CD4-positive, alpha-beta T cell treated with Interleukin-10 for 1 hour (primary cell): ENCODE results near the gene KIAA0232.

Experiments
- DNase-seq: peaks from one replicate; pipeline ENCODE4 v3.0.0-alpha.2; 2020

The KIAA0232 gene

DNA sequence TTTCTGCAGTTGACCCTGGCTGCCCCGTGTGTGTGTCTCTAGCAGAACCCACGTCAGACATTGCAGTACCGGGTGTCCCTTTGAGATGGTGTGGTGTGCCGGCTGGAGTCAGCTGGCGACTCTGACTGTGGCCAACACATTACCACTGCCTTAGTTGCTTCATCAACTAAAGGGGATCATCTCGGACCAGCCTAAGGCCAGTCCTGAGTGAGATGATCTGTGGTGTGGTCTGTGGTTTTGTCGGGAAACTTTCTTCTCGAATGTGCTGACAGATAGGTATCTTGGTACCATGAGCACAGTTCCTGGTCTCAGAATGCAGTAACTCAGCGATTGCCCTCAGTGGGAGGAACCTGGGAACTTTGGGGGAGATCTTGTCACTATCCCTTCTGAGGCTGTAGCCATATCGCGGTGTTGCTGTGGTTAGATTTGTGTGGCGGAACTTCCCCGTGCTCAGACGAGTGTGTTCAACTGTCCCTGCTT, 142.9 kb downstream of the KIAA0232 start:
- DNase-seq: peak; percentile 36

DNA sequence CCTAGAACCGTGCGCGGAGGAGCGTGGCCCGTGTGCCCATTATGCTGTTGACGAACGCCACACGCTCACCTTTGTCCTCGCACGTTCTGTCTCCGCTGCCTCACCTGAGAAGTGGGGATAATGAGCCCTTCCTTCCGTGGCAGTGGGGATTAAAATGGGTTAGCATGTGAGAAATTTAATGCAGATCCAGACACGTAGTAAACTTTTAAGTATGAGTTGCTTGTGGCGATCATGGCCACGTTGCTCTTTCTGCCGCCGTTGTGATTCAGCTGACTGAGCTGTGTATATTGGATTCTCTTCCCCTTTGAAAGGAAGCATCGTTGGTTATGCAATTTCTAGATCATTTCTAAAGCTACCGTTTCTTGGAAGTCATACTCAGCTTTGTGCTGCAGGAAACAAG, 143.6 kb downstream of the KIAA0232 start:
- no peak for DNase-seq

DNA sequence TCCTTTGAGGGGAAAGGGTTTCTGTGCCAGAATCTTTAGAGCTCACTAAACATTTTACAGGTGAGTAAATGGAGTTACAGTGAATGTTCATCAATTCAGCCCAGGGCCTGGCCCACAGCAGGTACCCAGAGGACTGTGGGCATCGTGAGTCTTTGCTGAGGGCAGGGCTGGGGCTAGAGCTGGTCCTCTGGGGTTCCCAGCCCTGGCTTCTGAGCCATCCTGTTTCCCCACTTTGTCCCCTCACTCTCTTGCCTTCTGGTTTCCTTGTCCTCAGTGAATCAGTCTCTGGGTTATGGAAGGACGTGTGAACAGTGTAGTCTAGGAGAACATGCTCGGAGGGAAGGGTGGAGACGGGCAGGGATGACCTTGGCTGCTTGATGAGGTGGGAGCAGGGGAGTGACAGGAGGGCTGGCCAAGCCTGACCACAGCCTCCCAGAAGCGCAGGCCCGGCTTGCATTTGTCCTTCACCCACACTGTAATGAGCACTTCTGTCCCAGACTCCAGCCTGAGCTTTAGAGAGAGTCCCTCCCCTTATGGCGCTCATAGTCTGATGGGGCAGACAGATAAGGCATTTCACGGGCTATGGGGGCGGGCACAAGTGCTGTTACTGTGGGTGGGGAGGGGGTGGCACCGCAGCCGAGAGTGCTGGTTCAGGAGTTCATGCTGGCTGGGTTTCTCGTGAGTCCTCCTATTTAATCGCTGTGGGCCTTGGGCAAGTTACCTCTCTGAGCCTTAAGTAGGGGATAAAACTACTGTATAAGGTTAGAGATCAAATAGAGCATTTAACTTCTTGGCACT, 144.4 kb downstream of the KIAA0232 start:
- DNase-seq: peak; percentile 70

DNA sequence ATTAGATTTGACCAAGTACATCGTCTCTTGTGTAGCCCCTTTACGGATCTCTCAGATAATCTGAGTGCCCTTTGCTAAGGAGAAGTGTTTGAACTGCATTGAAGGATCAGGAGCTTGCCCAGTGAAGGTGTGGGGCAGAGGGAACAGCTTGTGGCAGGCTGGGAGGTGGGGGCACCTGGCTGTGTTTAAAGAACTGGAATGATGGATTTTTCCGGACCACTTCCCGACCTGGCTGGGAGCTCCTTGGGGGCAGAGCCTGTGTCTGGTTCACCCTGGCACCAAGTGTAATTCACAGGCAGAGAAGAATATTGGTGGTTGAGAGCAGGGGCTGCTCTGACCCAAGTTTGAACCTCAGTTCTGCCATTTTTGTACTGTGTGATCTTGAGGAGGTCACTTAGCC, 145.6 kb downstream of the KIAA0232 start:
- DNase-seq: no peak

DNA sequence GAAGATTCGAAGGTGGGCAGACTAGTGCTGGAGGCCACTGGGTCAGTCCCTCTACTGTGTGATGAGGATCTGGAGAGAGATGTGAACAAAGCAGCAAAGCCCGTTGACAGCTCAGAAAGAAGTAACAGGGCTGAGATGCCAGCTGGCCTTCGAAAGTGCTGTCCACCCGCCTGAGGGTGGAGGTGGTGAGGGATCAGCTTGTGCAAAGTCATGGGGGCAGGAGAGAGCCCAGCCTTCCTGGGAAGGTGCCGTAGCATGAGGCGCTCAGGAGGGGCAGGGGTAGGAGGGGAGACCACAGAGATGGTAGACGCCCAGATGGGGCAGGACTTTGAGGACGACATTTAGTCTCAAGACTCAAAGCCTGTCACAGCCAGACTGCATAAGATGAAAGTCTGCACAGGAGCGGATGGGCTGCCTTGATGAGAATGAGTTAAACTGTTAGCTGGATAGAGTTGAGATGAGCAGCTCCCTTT, 146.8 kb downstream of the KIAA0232 start:
- no peak for DNase-seq

DNA sequence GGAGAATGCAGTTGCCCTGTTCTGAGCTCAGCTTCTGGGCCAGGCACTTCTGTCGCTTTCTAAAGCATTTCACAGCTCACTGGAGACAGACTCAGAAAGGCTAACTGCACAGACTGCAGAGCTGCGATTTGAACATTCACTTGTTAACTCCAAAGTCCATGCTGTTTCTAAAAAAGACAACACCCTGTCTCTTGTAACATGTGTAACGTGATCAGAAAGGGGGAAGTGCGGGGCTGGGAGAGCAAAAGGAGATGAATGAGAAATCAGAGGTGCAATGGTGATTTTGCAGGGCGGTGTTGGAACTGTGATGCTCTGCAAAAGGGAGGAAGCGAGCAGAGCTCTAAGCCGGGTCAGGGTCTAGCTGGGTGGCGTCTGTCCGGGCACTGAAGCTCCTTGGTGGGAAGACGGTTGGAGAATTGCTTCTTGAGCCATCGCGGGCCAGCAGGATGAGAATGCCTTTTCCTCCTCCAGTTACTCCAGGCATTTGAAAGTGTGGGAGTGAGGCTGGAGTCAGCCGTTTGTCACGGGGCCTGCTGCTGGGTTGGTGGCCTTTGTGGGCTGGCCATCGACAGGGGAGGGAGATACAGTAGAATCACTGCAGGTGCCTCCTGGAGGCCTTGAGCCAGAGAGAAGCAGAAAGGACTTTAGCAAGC, 147.4 kb downstream of the KIAA0232 start:
- DNase-seq: no peak

DNA sequence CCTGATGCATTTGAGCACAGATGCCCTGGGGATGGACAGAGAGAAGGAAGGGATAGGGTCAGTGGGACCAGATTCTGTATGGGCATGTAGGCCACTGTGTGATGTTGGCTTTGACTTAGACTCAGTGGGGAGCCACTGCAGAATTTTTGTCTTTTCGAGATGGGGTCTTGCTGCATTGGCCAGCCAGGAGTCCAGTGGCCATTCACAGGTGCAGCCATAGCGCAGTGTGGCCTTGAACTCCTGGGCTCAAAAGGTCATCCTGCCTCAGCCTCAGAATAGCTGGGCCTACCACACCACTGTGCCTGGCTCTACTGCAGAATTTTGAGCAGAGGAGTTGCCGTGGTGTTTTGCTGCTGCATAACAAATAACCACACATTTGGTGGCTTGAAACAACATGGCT, 149.9 kb downstream of the KIAA0232 start:
- no peak for DNase-seq

DNA sequence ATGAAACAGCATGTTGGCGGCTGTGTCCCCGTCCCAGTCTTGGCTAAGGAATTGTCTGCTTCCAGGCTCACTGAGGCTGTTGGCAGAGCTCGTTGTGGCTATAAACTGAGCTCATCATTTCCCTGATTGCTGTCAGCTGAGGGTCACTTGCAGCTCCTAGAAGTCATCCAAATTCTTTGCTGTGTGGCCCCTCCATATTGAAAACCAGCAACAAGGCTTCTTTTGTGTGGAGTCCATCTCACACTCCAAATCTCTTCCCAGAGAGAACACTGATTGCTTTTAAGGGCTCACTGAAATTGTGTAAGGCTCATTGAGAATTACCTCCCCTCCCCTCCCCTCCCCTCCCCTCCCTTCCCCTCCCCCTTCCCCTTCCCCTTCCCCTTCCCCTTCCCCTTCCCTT, 150.4 kb downstream of the KIAA0232 start:
- DNase-seq: no peak
